Dedifferentiated amniotic fluid mesenchymal stem cell (primary cell): ENCODE results near the gene PPM1F.
"Not testable (repeated sequence)": the region's sequence is repeated elsewhere in the genome, so short reads cannot be mapped to it uniquely, and the experiment has no call there.

Experiments
- DNase-seq: peaks from one replicate; pipeline ENCODE4 v3.0.0-alpha.2; 2016; ENCODE audit errors: extremely low spot score

Gene PPM1F

GRCh38 chr22:21920341-21921183, 32.1 kb downstream of the PPM1F start:
- DNase-seq: no peak

GRCh38 chr22:21919526-21920307, 32.9 kb downstream of the PPM1F start:
- DNase-seq: no peak

DNA sequence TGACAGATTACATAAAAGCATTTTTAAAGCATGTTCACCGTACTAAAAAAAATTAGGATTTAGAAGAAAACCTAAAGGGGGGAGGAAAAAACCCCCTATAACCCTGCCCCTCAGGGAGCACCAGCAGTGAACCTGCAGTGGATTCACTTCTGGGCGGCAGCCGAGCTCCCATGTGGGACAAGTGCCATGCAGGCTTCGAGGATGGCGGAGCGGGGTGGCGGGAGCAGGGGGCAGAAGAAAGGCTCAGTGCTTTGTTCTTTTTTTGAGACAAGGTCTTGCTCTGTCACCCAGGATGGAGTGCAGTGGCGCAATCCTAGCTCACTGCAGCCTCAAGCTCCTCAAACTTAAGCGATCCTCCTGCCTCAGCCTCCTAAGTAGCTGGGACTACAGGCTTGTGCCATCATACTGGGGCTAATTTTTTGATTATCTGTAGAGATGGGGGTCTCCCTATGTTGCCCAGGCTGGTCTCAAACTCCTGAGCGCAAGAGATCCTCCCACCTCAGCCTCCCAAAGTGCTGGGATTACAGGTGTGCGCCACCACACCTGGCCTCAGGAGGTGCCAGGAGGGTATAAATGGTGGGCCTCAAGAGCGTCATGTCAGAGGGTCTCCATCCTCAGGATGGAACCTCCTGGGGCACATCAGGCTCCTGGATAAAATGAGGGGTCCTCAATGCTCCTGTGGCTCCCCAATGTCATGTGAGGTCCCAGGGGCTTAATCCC, 34.0 kb downstream of the PPM1F start:
- no peak for DNase-seq

- DNase-seq: no peak
Observed at GRCh38 chr22:21917959-21918261, 34.7 kb downstream of the PPM1F start.

DNA sequence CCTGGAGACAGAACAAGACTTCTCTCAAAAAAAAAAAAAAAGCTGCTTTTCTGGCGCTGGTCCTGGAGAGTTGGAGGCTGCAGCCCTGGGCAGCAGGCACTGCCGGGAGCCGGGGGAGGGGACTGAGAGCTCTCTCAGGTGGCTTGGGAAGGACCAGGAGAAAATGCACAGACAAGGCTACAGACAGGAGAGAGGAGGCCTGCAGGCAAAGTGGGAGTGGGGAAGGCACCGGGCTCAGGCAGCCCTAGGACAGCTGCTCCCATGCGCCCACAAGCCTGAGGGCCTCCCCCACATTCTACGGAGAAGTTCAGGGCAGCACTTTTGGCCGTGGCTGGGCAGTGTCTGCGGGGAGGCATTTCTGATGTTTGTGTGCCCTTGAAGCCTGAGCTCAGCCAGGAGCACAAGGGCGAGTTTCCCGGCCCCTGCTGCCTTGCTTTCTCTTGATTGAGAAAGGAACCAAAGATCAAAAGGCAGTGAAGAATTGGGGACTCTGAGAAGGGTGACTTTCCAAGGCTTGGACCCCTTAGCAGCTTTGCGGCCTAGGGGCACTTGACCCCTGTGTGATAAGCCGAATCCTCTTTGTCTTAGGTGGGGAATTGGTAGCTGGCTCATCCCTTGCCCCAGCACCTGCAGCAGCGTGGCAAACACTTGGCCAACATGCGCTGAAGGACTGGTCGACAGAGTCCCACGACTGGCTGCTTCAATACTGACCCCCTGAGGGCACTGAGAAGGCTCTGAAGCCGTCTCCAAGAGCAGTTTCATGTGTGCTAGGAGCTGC, 35.3 kb downstream of the PPM1F start:
- no peak for DNase-seq

GRCh38 chr22:21916309-21916918, 36.2 kb downstream of the PPM1F start:
- DNase-seq: no peak

DNA sequence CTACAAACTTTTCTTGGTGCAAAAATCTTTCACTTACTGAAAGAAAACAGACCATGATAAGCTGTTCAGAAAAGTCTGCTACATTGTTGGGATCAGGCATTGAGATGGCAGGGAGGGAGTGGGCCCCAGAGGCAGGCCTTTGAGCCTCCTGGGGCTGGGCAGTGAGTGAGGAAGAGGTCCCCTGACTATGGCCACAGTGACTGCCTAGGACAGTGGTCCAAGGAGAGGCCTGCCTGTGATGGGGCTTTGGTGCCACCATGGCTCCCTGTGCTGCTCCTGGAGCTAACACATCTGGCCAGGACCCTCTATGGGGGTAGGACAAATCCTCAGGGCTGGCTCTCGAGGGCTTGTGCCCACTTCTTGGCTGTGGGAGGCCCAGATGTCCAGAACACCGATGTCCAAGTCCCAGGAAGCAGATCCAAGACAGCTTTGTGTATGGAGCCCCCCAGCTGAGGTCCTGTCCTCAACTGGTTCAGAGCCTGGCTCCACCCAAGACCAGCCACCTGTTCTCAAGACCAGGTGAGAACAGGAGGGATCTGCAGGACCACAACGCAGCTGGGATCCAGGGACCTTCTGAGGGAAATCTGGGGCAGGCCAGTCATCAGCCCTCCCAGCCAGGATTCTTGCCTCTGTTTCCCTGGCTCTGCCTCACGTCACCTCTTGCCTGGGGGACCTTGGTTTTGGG, 36.9 kb downstream of the PPM1F start:
- DNase-seq: no peak

- DNase-seq: not testable (repeated sequence)
Observed at GRCh38 chr22:21914033-21914642, 38.5 kb downstream of the PPM1F start.

GRCh38 chr22:21910367-21910766, 42.3 kb downstream of the PPM1F start:
- DNase-seq: not testable (repeated sequence)

GRCh38 chr22:21909871-21910270, 42.8 kb downstream of the PPM1F start:
- DNase-seq: no peak

GRCh38 chr22:21907638-21908522, 44.8 kb downstream of the PPM1F start:
- no peak for DNase-seq

DNA sequence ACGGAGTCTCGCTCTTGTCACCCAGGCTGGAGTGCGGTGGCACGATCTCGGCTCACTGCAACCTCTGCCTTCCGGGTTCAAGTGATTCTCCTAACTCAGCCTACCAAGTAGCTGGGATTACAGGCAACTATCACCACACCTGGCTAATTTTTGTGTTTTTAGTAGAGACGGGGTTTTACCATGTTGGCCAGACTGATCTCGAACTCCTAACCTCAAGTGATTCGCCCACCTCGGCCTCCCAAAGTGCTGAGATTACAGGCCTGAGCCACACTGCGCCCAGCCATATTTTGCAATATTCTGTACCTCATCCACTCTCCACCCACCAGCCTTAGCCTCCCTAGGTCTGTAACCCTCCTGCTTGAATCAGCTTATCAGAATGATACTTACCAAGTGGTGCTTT, 47.4 kb downstream of the PPM1F start:
- DNase-seq: not testable (repeated sequence)

DNA sequence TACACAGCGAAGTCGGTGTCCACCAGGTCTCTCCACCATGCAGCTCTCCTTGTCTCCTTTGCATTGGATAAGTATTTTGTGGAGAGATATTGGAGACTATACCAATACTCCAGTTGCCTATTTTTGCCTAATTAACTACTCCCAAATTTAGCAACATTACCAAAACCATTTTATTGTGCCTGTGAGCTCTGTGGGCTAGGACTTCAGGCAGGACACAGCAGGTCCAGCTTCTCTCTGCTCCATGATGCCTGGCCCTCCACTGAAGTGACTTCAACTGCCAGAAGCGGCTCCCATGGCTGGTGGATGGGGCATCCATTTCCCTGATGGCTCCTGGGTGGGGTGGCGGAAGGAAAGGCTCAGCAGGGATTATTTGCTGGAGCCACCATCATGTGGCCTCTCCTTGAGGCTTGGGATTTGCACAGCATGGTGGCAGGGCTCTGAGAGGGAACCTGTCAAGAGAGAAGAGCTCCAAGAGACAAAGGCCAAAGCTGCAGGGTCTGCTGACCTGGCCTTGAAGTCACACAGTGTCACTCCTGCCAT, 48.3 kb downstream of the PPM1F start:
- DNase-seq: no peak

- no peak for DNase-seq
Observed at GRCh38 chr22:21903283-21903682, 49.4 kb downstream of the PPM1F start.

DNA sequence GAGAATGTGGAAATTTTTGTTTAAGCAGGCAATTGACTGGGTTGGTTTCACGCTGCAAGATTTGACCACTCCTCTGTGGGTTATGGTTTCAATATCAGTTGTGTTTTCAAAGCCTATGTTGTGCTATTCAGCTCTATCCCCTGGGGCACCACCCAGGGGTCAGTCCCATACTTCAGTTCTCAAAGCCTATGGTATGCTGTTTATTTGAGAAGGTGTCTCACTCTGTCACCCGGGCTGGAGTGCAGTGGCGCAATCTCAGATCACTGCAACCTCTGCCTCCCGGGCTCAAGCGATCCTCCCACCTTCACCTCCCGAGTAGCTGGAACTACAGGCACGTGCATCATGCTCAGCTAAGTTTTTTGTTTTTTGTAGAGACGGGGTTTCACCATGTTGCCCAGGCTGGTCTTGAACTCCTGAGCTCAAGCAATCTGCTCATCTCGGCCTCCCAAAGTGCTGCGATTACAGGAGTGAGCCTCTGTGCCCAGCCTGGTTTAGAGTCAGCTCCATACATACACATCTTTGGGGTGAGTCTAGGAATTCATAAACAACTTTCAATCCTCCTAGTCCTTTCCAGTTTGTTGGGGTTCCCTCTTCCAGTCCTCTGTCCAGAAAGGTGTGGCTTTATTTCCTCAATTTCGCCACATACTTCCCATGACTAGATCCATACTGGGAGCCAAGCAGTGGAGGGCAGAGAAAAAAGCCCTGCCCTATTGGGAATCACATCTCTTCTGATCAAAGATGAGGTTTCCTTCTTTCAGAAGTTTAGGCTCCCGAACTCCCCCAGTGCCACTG, 50.2 kb downstream of the PPM1F start:
- no peak for DNase-seq

DNA sequence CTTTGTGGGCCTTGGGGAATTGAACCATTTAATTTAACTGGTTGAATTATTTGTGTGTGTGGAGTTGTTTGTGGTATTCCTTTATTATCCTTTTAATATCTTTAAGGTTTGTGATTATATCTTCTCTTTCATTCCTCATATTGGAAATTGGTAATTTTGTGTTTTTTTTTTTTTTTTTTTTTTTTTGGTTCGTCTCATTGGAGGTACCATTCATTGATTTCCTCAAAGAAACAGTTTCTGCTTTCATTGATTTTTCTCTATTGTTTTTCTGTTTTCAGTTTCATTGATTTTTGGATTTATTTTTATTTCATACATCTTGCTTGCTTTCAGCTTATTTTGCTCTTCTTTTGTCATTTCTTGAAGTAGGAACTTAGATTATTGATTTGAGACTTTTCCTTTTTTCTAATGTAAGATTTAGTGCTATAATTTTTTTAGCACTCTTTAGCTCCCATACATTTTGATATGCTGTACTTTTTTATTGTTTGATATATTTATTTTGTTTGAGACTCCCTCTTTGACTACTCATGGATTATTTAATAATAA, 54.2 kb downstream of the PPM1F start:
- no peak for DNase-seq

- DNase-seq: no peak
Observed at GRCh38 chr22:21896951-21897513, 55.6 kb downstream of the PPM1F start.

GRCh38 chr22:21896275-21896674, 56.4 kb downstream of the PPM1F start:
- not testable (repeated sequence) for DNase-seq
